Measurements from ENCODE around the gene NBEA. TPM values are rescaled to one million over a fixed set of nuclear protein-coding genes. Genes with fewer than 3 reads are reported as not detected.

Gene NBEA
- total RNA-seq, 2 donors from 2014 or later: 7.7 to 10.2 TPM

DNA sequence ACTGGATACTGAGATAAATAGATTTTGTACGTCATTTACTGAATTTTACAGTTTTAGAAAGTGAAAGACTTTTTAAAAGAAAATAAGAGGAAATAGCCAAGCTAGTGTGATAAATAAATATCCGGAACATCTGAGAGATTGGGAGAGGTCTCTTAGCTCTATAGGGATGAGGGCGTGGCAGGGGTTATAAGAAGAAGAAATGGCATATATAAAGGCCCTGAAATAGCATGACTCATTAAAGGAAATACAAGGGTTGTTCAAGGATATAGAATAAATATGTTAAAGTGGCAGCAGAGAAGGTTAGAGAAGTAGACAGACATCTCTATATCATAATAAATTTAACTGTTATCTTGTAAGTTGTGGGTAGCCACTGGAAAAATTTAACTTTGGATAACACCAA, 390.1 kb downstream of the NBEA start:
- ATAC-seq (ENCODE audit: insufficient number of reproducible peaks, low FRiP score, low read depth) (no peak), DNase-seq (ENCODE audit: low spot score) (no peak)
- Histone ChIP-seq H3K4me1 (ENCODE audit: control insufficient read depth in 1 of 2, low read depth in 2 of 2) (no peaks in the 10 kb centered on the region), H3K27me3 (replicated peaks; ENCODE audit: insufficient read depth) (no peaks in the 10 kb centered on the region), H3K27ac (no peak overlapping the region), H3K36me3 (no peaks in the 10 kb centered on the region), H3K9me3 (no peaks in the 10 kb centered on the region), H3K4me3 (no peak overlapping the region)
- TF ChIP-seq, protein P1, sequence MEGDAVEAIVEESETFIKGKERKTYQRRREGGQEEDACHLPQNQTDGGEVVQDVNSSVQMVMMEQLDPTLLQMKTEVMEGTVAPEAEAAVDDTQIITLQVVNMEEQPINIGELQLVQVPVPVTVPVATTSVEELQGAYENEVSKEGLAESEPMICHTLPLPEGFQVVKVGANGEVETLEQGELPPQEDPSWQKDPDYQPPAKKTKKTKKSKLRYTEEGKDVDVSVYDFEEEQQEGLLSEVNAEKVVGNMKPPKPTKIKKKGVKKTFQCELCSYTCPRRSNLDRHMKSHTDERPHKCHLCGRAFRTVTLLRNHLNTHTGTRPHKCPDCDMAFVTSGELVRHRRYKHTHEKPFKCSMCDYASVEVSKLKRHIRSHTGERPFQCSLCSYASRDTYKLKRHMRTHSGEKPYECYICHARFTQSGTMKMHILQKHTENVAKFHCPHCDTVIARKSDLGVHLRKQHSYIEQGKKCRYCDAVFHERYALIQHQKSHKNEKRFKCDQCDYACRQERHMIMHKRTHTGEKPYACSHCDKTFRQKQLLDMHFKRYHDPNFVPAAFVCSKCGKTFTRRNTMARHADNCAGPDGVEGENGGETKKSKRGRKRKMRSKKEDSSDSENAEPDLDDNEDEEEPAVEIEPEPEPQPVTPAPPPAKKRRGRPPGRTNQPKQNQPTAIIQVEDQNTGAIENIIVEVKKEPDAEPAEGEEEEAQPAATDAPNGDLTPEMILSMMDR (IDR thresholded peaks at IDR 0.05): no peak

DNA sequence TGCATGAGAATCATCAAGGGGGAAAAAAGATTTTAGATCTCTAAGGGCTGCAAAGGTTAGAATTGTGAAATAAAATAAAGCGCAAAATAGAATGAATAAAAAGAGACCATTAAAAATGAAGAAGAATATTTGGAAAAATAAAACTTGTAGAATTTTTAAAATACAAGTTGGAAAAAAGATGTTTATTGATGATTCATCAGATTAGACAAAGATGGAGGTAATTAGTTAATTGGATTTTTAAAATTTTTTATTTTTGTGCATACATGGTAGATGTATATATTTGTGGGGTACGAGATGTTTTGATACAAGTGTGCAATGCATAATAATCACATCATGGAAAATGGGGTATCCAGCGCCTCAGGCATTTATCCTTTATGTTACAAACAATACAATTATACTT, 391.1 kb downstream of the NBEA start:
- no peaks in the 10 kb centered on the region for H3K36me3 ChIP-seq
- H3K27me3 ChIP-seq (replicated peaks; ENCODE audit: insufficient read depth): no peaks in the 10 kb centered on the region
- TF ChIP-seq, protein P1 (IDR thresholded peaks at IDR 0.05): no peak
- no peaks in the 10 kb centered on the region for H3K9me3 ChIP-seq
- no peak overlapping the region for H3K4me3 ChIP-seq
- H3K27ac ChIP-seq: no peak overlapping the region
- DNase-seq (ENCODE audit: low spot score) (no peak), ATAC-seq (ENCODE audit: insufficient number of reproducible peaks, low FRiP score, low read depth) (no peak)
- H3K4me1 ChIP-seq (ENCODE audit: control insufficient read depth in 1 of 2, low read depth in 2 of 2): no peaks in the 10 kb centered on the region

DNA sequence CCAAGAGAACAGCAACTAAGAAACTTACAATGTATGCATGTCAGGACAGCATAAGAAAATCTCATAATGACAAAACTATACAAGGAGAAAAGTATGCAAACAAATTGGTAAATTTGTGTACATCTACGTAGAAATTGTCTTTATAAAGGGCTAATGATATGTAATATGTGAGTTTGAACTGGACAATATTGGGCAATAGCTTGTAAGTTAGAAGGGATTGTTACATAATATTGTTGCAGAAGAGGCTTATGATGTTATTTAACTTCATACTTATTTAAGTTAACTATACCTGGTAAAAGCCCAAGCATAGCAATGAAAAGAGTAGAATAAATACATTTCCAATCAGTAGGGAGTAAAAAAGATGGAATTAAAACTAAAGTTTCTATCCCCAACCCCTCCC, 400.4 kb downstream of the NBEA start:
- ATAC-seq (ENCODE audit: insufficient number of reproducible peaks, low FRiP score, low read depth): no peak
- H3K27ac ChIP-seq: no peak overlapping the region

DNA sequence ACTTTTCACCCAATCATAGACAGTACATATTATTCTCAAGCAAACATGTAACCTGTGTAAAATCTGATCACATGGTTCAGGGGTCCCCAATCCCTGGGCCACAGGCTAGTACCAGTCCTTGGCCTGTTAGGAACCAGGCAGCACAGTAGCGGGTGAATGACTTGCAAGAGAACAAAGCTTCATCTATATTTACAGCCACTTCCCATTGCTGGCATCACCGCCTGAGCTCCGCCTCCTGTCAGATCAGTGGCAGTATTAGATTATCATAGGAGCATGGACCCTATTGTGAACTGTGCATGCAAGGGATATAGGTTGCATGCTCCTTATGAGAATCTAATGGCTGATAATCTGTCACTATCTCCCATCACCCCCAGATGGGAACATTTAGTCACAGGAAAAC, 401.3 kb downstream of the NBEA start:
- H3K27me3 ChIP-seq (replicated peaks; ENCODE audit: insufficient read depth): no peaks in the 10 kb centered on the region
- H3K27ac ChIP-seq: no peak overlapping the region
- no peaks in the 10 kb centered on the region for H3K36me3 ChIP-seq
- TF ChIP-seq, protein P1 (IDR thresholded peaks at IDR 0.05): no peak
- no peak for ATAC-seq (ENCODE audit: insufficient number of reproducible peaks, low FRiP score, low read depth)
- no peaks in the 10 kb centered on the region for H3K9me3 ChIP-seq
- H3K4me3 ChIP-seq: no peak overlapping the region
- H3K4me1 ChIP-seq (ENCODE audit: control insufficient read depth in 1 of 2, low read depth in 2 of 2): no peaks in the 10 kb centered on the region
- DNase-seq (ENCODE audit: low spot score): no peak

More for the DNA sequence above, 400.4 kb downstream of the NBEA start:
- H3K4me1 ChIP-seq (ENCODE audit: control insufficient read depth in 1 of 2, low read depth in 2 of 2): no peaks in the 10 kb centered on the region
- H3K4me3 ChIP-seq: no peak overlapping the region
- DNase-seq (ENCODE audit: low spot score): no peak
- H3K9me3 ChIP-seq: no peaks in the 10 kb centered on the region
- TF ChIP-seq, protein P1 (IDR thresholded peaks at IDR 0.05): no peak
- H3K27me3 ChIP-seq (replicated peaks; ENCODE audit: insufficient read depth): no peaks in the 10 kb centered on the region
- no peaks in the 10 kb centered on the region for H3K36me3 ChIP-seq

DNA sequence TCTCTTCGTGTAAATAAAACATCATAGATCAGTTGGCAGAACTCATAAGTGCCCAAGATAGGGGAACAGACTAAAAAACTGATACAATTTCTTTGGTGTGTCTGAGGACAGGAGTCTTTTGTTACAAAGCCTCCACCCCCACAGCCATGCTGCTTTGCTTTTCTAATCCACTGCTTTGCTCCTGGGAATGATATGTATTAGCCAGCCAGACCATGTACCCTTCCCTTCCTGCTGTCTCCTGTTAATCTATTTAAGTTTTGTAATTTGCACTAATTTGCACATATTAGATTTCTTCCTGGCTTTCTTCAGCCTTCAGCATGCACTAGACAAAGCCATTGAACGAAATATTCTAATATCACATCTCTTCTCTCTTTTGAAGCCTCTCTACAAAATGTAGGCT, 403.9 kb downstream of the NBEA start:
- Histone ChIP-seq H3K4me3 (no peak overlapping the region), H3K27ac (no peak overlapping the region), H3K36me3 (no peaks in the 10 kb centered on the region), H3K4me1 (ENCODE audit: control insufficient read depth in 1 of 2, low read depth in 2 of 2) (no peaks in the 10 kb centered on the region), H3K27me3 (replicated peaks; ENCODE audit: insufficient read depth) (no peaks in the 10 kb centered on the region), H3K9me3 (no peaks in the 10 kb centered on the region)
- ATAC-seq (ENCODE audit: insufficient number of reproducible peaks, low FRiP score, low read depth) (no peak), DNase-seq (ENCODE audit: low spot score) (no peak)
- TF ChIP-seq, protein P1 (IDR thresholded peaks at IDR 0.05): no peak

Measured in thoracic aorta (tissue), 2 donors.